NCI-H1417 treated with DMSO at 0.1 percent for 48 hours (cell line): ENCODE measurements around the gene ZPBP2.
A peak's percentile ranks its signal among the peaks of the same experiment; 100 is the strongest.
"Not testable (repeated sequence)": the region's sequence is repeated elsewhere in the genome, so short reads cannot be mapped to it uniquely, and the experiment has no call there.

ENCODE experiments used
- DNase-seq: peaks from one replicate; lab custom pipeline; 2025; lab: John Stamatoyannopoulos, UW

ZPBP2 gene

DNA sequence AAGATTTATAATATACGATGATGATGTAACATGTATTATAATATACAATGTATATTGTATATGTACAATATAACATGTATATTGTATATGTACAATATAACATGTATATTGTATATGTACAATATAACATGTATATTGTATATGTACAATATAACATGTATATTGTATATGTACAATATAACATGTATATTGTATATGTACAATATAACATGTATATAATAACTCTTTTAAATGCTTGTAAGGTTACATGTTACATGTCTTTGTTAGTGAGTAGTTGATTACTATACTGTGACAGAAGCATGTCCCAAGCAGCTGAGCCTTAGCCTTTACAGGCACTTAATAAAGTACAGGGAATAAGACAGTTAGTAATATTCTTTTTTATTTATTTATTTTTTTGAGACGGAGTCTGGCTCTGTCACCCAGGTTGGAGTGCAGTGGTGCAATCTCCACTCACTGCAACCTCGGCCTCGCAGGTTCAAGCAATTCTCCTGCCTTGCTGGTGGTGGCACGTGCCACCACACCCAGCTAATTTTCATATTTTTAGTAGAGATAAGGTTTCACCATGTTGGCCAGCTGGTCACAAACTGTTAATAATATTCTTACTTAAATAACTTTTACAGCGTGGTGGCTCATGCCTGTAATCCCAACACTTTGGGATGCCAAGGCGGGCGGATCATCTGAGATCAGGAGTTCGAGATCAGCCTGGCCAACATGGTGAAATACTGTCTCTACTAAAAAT is 11.9 kb upstream of the ZPBP2 start:
- DNase-seq = not testable (repeated sequence)

DNA sequence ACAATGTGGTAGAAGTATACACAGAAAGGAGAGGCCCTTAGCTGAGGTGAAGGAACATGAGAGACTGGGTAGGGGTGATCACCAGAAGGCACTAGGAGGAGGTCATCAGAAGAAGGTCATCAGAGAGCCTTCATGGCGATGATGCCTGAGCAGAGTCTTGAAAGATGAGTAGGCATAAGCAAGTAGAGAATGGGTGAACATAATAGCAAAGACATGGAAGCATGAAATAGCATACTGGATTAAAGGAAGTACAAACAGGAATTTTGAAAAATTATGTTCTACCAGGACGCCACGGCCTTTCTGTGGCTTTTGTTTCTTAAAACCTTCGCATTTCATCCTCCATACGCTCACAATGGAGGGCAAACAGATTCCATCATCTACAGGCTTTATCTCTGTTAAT is 6.8 kb upstream of the ZPBP2 start:
- DNase-seq = no peak

DNA sequence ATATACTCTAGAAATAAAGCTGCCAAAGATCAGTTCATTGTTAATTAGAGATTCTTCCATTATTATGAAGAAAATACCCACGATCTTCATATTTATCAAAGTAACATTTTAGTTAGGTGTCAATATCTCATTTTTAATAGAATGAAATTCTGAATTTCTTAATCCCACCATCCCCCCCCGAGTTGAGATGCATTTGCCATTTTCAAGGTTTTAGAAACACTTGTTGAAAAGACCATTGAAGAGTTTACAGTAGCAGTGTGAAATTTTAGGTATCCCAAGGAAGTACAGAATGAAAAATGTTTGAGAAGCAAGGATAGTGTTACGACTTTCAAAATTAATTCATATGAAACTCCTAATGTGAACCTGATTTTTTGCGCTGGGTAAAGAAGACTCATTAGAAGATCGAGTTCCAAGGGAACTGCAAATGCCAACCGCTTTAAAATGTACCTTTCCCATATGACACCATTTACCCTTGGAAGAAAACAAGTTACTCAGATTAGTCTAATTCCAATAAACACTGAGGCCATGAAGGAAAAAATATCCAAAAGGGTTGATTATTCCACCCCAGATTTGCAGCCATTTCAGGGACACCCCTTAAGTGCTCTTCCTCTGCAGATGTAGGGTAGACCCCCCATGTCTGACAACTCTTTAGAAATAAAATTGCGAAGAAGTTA is 4.6 kb upstream of the ZPBP2 start:
- no peak for DNase-seq

DNA sequence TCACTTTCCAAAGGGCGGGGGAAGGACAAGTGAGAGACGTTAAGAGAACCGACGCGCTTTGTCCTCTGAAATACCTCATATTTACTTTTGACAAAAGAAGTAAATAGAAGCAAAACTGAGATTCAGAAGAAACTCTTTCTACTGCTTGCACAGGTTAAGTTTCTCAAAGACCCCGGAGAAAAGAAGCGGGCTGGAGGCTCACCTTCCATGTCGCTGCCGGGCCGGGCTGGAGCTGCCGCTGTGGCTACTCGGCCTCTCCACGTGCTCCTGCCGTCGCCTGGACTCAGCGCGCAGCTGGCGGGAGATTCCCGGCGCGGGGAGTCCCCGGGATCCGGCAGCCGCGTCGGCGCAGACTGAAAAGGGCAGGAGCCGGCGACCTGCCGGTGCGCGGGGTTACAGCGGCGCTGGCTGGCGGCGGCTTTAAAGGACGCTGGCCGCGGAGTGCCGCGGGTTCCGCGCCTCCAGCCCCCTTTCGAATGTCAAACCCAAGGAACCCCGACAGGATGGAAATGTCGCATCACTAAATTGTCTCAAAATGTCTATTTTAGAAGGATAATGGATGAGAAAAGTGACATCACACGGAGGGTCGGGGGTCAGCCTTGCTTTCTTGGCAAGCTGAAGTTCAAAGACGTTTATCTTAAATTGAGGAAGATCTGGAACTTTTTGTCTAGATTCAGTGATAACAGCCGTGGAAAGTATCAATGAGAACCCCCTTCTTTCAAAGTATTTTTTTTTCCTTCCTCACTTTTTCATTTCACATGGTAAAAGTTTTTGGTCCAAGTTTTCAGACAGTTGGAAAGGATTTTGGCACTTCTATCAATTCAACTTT is 3.9 kb upstream of the ZPBP2 start, which contains the start of gene IKZF3:
IKZF3 (minus strand) TSS at position 395 of the 829 bp plus-strand sequence; CDS start at position 209, 186 bp downstream.
- peak; percentile 54 for DNase-seq

DNA sequence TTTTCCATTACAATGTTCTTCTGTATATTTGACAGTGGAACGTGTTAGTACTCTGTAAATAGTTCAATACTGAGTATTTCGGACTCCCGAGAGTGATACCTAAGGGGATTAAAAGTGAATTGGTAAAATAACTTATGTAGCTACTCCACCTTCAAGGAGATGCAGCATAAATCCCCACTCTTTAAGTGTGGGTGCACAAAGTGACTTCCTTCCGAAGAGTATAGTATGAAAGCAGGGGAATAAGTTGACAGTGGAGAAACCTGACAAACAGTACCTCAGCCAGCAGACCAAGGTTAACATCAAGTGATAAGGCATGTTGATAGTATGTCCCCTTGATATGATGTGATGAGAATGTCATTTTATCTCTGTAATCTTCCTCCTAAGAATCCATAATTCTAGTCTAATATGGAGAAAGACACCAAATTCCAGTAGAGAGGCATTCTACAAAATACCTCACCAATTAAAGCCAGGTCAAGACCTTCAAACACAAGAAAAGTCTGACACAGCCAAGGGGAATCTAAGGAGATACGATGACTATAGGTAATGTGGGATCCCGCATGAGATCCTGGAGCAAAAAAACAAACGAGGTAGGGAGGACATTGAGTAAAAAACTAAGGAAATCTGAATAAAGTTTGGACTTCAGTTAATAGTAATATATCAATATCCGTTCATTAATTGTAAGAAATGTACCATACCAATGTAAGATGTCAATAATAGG is 1.8 kb upstream of the ZPBP2 start:
- DNase-seq = no peak

DNA sequence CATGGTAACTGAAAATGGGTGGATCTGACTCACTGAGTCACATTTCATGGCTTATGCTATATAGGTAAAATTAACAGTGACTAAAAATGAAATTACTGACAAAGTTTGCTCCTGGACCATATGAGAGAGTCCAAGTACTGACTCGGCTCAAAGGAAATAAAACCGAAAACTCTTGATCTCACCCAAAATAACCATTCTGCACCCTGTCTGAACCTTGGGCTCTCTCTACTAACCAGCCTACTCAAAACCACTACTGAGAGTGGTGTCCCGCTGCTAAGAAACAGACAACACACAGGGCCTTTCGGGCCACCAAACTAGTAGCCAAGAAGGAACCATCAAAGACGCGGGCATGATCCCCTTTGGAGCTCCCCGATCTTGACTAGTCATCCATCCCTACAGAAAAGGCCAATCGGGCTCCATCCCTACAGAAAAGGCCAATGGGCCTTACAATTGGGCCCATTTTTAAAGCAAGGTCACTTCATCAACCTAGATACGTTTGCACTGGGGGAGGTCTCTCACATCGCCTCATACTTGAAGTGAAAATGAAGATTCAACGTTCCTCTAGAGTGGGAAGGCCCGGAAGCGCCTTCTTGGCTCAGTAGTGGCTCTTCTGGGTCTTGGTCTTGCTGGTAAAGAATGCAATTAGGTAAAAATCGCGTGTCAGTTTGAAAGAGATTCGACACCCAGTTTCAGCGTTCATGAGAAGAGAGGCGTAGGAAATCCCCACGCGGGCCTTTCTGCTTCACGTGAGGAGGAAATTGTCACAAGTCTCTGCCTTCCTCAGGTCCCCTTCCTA is 720 bp upstream of the ZPBP2 start:
- DNase-seq = no peak

DNA sequence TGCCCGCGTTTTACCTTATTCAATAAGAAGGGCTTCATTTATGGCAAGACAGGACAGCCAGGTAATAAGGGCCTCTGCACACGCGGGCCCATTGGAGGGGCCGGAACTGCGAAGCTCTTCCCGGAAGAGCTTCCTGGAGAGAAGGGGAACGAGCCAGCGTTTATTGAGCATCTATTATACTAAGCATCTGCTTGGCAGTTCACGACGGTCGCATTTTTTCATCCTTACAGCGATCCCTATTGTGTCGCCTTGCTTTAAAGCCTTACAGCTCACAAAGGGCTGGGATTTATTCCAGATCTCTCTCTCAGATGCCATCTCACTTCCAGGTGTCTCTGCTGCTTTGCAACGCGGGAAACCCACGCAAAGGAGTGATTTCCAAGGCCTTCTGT is 546 bp downstream of the ZPBP2 start:
- no peak for DNase-seq

DNA sequence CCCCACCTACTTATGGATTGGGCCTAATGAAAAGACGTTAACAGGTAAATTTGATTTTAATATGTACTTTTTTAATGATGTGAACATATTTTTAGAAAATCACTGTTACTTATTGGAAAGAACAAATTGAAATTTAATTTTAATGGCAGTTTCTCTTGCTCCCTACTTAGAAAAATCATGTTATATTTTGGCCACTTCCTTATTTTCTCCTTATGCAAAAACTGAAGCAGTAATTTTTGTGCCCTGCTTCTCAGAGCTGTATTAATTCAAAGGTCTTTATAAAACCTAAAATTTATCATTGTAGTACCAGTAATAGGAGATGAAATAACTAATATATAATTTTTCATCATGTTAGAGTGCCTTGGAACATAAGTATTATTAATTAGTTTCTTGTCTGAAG is 2.8 kb downstream of the ZPBP2 start:
- DNase-seq = no peak

DNA sequence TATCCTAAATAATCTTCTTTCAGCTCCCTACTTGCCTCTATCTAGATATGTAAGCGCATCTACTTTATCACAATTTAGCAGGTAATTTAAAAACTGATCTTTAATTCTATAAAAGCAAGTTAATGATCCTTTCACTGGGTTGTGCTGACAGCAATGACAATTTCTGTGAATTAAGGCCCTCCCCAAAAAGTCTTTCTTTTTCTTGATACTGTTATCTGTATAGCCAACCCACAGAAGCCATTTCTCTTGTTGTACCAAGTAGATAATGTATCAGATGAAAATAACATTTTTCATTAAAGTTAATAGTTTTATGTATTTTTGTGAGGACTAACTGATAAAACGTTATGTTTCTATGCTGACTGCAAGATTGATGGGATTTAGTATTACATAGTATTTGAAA is 3.8 kb downstream of the ZPBP2 start:
- no peak for DNase-seq

DNA sequence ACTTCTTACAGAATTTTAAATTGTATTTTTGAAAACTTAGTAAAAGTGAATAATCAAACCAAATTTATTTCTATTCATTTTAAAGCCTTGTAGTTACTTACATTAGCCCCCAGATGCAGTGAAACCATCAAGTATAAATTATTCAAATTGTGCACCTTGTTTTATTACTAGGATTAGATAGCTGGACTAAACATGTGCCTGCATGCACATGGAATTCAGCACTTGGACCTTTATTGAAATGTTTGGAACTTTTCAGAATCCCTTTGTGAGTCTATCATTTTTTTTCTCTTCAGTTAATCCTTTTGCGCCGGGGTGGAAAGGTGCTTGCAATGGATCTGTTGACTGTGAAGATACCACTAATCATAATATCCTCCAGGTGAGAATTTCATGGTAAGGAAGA is 4.7 kb downstream of the ZPBP2 start:
- no peak for DNase-seq

DNA sequence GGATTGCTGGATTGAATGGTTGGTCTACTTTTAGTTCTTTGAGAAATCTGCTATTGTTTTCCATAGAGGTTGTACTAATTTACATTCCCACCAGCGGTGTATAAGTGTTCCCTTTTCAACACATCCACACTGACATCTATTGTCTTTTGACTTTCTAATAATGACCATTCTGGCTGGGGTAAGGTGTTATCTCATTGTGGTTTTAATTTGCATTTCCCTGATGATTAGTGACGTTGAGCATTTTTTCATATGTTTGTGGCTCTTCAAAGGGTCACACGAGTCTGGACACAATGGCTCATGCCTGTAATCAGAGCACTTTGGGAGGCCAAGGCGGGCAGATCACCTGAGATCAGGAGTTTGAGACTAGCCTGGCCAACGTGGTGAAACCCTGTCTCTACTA is 18.1 kb downstream of the ZPBP2 start:
- DNase-seq = not testable (repeated sequence)

DNA sequence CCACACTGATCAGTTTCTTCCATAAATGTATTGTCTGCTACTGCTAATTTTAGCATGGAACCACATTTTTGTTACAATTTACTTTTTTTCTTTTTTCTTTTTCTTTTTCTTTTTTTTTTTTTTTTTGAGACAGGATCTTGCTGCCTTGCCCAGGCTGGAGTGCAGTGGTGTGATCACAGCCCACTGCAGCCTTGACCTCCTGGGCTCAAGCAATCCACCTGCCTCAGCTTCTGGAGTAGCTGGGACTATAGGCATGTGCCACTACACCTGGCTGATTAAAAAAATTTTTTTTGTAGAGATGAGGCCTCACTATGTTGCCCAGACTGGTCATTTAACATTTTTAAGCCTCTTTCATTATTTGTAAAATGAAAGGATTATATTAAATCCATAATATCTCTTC is 19.1 kb downstream of the ZPBP2 start:
- DNase-seq = no peak

DNA sequence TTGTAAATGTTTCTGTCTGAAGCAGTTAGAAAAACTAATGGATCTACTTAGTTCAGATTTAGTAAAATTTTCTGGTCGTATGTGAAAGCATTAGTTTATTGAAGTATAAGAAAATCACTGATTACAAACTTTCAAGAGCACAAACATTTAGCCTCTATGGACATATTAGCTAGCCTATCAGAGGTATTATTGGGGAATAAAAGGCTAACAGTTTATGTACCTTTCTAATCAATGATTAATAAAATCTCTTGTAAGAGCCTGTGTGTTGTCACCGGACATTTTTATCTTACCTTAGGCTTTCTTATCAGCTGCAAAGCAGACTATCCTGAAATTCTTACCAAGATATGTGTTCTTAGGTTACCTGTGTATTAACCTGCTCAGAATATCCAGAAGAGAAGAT is 21.2 kb downstream of the ZPBP2 start:
- no peak for DNase-seq

DNA sequence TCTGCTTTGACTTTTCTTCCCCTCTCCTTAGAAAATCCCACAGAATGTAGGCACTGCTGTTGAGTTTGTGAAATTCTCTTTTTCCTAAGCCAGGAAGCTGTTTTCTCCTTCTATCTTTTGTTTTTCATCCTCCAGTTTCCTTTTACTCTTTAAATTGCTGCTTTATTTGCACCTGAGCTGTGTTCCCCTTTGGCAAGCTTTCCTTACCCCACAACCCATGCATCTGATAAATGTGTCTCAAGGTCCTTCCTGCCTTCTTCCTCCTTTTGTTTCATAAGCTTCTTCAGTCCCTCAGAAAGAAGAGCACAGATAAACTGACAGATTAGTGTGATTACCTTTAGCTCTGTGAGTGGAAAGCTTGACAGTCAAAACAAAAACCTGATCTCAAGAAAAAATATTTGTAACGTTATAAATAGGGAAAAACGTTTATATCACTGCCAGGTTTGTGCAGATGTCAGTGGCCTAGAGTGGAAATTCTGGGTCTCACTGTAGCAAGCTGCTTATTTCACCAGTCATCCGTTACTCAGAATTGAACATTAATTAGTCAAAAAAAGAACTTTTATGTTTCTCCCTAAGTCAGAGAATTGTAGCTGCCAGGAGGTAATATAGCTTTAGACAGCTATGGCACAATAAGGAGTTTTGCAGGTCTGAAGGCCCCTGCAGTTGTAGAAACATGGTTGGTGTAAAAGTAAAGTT is 26.8 kb downstream of the ZPBP2 start:
- no peak for DNase-seq

DNA sequence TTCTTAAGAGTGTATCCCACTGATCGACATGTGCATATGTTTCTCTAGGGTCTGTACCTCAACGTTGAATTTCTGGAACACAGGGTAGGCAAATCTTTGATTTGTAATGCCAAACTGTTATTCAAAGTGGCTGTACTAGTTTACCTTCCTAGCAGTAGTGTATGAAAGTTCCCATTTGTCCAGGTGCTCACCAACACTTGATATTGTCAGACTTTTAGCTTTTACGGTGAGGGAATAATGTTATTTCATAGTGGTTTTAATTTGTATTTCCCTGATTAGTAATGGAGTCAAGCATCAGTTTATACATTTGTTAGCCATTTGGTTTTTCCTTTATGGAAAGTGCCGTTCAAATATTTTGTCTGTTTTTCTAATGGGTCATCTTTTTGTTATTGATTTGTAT is 30.1 kb downstream of the ZPBP2 start:
- DNase-seq = no peak

DNA sequence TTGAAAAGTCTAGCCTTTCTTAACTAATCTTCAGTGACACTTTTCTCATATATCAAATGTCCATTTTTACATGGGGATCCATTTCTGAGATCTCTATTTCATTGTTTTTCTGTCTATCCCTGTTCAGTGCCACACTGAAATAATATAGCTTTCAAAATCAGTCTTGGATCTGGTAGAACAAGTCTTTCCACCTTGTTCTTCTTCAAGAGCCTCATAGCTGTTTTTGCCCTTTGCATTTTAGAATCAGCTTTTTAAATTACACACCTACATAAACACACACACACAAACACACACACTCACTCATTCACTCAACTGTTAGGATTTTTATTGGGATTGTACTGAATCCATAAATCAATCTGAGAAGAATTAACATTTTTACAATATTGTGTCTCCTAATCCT is 31.2 kb downstream of the ZPBP2 start:
- DNase-seq = no peak

DNA sequence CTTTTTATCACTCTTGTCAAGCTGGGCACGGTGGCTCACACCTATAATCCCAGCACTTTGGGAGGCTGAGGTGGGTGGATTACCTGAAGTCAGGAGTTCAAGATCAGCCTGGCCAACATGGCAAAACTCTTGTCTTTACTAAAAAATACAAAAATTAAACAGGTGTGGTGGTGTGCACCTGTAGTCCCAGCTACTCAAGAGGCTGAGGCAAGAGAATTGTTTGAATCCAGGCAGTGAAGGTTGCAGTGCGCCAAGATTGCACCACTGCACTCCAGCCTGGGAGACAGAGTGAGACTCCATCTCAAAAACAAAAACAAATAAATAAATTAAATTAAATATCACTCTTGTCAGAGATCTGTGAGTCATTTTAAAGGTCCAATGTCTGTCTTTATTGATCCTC is 34.0 kb downstream of the ZPBP2 start:
- not testable (repeated sequence) for DNase-seq

DNA sequence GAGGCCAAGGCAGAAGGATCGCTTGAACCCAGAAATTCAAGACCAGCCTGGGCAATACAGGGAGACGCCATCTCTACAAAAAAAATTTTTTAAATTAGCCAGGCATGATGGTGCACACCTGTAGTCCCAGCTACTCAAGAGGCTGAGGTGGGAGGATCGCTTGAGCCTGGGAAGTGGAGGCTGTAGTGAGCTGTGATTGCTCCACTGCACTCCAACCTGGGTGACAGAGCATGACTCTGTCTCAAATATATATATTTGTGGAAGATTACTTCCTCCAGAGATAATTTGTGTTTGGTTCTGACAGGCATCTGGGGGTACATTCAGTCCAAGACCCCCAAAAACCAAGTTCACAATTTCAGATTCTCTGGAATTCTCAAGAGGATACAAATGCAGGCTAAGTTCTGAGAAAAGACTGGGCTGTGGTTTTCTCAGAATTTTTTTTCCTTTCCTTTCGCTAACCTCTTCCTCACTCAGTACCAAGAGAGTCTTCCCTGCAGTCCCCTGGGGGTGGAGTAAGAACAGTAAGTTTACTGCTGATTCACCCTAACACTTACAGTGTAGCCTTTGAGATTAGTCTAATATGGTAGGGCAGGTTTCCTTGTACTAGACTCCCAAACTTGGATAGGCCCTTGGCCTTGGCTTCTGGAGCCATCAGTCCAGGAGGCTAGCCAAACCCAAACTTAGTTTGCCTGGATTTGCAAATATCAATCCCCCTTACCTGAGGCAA is 35.3 kb downstream of the ZPBP2 start:
- DNase-seq = no peak

DNA sequence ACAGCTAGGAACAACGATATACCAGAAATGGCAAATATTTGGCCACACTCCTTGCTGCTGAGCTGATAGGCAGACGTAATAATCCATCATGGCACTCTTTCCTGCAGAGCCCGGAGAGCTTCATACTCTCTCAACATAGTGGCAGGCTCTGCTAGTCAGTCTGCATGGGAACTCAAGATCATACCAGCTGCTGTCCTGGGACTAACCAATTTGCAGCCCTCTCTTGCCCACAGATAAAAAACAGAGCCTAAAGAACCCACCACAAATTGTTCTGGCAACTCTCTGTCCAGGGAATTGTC is 36.9 kb downstream of the ZPBP2 start:
- no peak for DNase-seq

DNA sequence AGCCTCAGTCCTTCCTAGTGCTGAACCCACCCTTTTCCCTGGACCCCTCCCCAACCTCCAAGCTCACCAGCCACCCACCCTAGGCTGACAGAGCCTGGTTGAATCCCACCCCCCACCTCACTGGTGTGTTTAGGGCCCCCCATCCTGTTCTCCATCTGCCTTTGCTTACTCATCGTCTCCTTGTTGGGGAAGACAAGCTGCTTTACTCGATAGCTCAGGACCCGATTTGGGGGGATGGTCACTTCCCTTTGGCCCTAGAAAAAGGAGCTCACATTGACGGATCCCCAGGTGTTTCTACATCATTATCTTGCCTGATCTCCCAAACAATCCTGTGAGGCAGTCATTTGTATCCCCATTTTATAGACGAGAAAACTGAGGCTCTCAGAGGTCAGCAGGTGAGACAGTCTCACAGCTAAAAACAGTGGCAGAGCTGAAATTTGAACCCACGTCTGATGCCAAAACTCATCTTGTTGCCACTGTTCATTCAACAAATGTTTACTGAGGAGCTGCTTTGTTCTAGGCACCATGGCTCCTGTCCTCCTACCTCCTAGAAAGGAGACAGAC is 40.9 kb downstream of the ZPBP2 start:
- DNase-seq = no peak
